DLD1 (cell line): ENCODE data around the gene ARL5C.
"Not testable (repeated sequence)": the region's sequence is repeated elsewhere in the genome, so short reads cannot be mapped to it uniquely, and the experiment has no call there.

Experiments used
- in situ Hi-C: cut with HindIII; loops from 2 replicates; pipeline ENCODE4 v1.10.0; 2017; ENCODE audit warnings: low sequenced_read_pairs

Gene ARL5C

GRCh38 chr17:39170109-39170508, 4.1 kb upstream of the ARL5C start:
- in situ Hi-C loops: no loop called here

- in situ Hi-C loops: no loop called here
These were observed 3.6 kb upstream of the ARL5C start for GRCh38 chr17:39169518-39169917.

- in situ Hi-C loops: no loop called here
These were observed 3.1 kb upstream of the ARL5C start for GRCh38 chr17:39169101-39169500.

- in situ Hi-C loops: not testable (repeated sequence)
These were observed 2.5 kb upstream of the ARL5C start for GRCh38 chr17:39168503-39168902.

GRCh38 chr17:39167476-39167875, 1.5 kb upstream of the ARL5C start:
- in situ Hi-C loops: no loop called here

- in situ Hi-C loops: no loop called here
These were observed 725 bp upstream of the ARL5C start for GRCh38 chr17:39166437-39167335.

GRCh38 chr17:39165178-39165840, 652 bp downstream of the ARL5C start:
- in situ Hi-C loops: no loop called here

- in situ Hi-C loops: no loop called here
These were observed 1.3 kb downstream of the ARL5C start for GRCh38 chr17:39164675-39165143.

- in situ Hi-C loops: no loop called here
These were observed 4.0 kb downstream of the ARL5C start for GRCh38 chr17:39161962-39162361.

GRCh38 chr17:39158623-39159022, 7.3 kb downstream of the ARL5C start:
- in situ Hi-C loops: no loop called here

- in situ Hi-C loops: no loop called here
These were observed 9.5 kb downstream of the ARL5C start for GRCh38 chr17:39156491-39156890.

- in situ Hi-C loops: no loop called here
These were observed 10.3 kb downstream of the ARL5C start for GRCh38 chr17:39155654-39156053.

- in situ Hi-C loops: no loop called here
These were observed 12.3 kb downstream of the ARL5C start for GRCh38 chr17:39153599-39154051.

GRCh38 chr17:39151943-39152818, 13.8 kb downstream of the ARL5C start:
- in situ Hi-C loops: no loop called here

GRCh38 chr17:39151150-39151942, 14.6 kb downstream of the ARL5C start, which contains the start of gene PLXDC1:
Gene PLXDC1, minus strand, starts transcription at chr17:39151637. Its CDS starts 200 bp downstream, at chr17:39151437.
- in situ Hi-C loops: no loop called here

- in situ Hi-C loops: no loop called here
These were observed 15.2 kb downstream of the ARL5C start for GRCh38 chr17:39150795-39151149.

GRCh38 chr17:39150104-39150634, 15.8 kb downstream of the ARL5C start:
- in situ Hi-C loops: no loop called here

GRCh38 chr17:39147221-39148185, 18.5 kb downstream of the ARL5C start:
- in situ Hi-C loops: no loop called here

GRCh38 chr17:39146273-39146672, 19.7 kb downstream of the ARL5C start:
- in situ Hi-C loops: no loop called here
